HUDEP-2 (cell line): ENCODE data around the gene PLCG1.

Experiments used
- DNase-seq, 76 experiments: peaks; one replicate each; lab custom pipeline; 2025; ENCODE audit not compliant: unreplicated experiment in 76 of 76; lab: John Stamatoyannopoulos, UW

PLCG1 gene

DNA sequence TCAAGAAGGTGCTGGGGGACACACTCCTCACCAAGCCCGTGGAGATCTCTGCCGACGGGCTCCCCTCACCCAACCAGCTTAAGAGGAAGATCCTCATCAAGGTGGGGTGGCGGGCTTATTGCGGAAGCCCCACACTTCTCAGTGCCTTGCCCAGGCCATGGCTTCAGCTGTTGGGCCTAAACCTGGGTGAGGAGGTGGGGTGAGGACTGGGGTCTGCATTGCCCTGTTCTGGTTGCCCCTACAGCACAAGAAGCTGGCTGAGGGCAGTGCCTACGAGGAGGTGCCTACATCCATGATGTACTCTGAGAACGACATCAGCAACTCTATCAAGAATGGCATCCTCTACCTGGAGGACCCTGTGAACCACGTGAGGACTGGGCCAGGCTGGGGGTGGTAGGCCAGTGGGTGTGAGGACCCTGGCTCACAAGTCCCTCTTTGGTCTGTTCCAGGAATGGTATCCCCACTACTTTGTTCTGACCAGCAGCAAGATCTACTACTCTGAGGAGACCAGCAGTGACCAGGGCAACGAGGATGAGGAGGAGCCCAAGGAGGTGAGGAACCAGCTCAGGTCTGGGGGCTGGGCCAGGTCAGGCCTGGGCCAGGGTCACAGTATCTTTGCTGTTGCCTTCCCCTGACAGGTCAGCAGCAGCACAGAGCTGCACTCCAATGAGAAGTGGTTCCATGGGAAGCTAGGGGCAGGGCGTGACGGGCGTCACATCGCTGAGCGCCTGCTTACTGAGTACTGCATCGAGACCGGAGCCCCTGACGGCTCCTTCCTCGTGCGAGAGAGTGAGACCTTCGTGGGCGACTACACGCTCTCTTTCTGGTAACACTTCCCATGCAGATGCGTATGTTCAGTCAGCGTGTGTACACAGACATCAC, 27.9 kb downstream of the PLCG1 start:
- DNase-seq = no peak

DNA sequence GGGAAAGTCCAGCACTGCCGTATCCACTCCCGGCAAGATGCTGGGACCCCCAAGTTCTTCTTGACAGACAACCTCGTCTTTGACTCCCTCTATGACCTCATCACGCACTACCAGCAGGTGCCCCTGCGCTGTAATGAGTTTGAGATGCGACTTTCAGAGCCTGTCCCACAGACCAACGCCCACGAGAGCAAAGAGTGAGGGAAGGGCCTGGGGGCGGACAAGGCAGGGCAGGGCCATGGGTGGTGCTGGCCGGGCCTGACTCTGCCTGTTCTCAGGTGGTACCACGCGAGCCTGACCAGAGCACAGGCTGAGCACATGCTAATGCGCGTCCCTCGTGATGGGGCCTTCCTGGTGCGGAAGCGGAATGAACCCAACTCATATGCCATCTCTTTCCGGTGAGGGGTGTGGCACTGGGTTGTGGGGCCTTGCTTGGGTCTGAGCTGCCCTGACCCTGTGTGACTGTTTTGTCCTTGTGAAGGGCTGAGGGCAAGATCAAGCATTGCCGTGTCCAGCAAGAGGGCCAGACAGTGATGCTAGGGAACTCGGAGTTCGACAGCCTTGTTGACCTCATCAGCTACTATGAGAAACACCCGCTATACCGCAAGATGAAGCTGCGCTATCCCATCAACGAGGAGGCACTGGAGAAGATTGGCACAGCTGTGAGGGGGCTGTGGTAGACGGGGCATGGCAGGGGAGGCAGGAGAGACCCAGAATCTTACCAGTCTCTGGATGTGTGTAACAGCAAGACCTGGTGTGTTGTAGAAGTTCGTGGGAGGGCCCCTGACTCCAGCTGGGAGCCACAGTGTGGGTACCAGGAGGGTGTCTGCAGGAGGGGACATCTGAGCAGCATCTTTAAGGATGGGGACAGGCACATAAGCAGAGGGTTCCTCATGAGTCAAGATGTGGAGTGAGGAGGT, 29.1 kb downstream of the PLCG1 start:
- DNase-seq = no peak

GRCh38 chr20:41167118-41167470, 29.8 kb downstream of the PLCG1 start:
- DNase-seq = no peak

DNA sequence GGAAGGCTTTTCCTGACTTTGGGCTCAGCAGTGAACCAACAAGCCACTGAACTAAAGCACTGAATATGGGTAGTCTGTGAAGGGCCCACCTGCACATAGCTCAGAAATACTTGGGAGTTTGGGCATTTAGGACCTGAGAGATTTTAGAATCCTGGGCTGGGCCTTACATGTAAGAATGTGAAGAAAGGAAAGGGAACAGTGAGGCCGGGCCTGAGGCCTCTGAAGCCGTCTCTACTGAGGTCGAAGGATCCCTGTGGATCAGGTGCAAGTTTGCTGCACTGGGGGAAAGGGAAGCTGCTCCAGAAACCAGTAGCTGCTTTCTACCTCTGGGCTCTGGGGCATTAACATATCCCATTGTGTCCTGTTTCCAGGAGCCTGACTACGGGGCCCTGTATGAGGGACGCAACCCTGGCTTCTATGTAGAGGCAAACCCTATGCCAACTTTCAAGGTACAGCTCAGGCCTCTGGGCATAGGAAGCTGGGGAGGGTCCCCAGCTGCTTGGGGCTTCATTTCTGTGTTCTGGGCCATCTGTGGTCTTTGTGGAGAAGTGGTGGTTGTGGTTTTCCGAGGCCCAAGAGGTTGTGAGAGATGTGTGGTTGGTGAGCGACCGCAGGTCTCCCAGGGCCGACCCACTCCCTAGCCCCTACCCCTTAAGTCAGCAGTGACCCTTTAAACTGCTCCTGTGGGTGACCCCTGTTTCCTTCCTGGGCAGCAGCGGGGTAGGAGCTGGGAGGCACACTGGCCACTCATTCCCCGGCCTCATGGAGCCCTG, 30.3 kb downstream of the PLCG1 start:
- DNase-seq = no peak

- no peak for DNase-seq
Measured at GRCh38 chr20:41168281-41169161, 31.2 kb downstream of the PLCG1 start.

- DNase-seq = no peak
Measured at GRCh38 chr20:41169162-41169690, 31.9 kb downstream of the PLCG1 start.

DNA sequence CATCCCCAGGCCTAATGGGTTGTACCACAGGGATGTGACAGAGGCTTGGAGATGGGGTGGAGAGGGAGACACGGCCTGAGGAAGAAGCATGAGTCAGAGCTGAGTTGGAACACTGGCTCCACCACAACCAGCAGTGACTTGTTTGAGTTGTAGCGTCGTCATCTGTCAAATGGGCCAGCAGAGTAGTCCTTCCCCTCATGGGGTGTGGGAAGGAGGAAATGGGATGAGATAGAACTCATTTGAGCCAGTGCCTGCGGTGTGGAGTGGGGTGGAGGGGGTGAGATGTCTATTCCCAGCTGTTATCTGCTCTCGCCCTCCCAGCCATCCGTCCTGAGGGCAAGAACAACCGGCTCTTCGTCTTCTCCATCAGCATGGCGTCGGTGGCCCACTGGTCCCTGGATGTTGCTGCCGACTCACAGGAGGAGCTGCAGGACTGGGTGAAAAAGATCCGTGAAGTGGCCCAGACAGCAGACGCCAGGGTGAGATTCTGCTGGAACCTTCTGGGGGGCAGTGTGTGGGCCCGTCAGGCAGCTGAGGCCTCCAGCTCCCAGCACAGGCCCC, 32.5 kb downstream of the PLCG1 start:
- no peak for DNase-seq

- no peak for DNase-seq
Measured at GRCh38 chr20:41170386-41171105, 33.2 kb downstream of the PLCG1 start.

DNA sequence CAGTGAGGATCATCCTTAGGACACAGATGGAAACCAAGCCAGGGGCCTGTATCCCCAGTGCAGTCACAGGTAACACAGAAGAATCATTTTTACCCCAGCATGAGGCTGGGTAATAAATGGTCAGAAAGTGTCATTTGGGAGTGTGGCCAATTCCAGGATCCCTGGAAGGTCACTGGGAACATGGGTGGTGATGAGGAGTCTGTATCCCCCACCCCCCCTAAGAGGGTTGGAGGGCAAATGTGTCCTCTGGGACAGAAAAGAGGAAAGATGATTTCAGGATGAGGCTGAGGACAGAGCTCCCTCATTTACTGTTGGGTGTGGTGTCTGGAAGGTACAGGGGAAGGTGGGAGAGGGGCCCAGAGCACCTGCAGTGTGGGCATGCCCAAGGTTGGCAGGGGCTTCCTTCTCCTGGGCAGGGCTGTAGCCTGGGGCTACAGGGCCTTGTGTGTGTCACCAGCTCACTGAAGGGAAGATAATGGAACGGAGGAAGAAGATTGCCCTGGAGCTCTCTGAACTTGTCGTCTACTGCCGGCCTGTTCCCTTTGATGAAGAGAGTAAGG, 34.5 kb downstream of the PLCG1 start:
- DNase-seq = no peak

- no peak for DNase-seq
Measured at GRCh38 chr20:41172296-41173140, 35.2 kb downstream of the PLCG1 start.

DNA sequence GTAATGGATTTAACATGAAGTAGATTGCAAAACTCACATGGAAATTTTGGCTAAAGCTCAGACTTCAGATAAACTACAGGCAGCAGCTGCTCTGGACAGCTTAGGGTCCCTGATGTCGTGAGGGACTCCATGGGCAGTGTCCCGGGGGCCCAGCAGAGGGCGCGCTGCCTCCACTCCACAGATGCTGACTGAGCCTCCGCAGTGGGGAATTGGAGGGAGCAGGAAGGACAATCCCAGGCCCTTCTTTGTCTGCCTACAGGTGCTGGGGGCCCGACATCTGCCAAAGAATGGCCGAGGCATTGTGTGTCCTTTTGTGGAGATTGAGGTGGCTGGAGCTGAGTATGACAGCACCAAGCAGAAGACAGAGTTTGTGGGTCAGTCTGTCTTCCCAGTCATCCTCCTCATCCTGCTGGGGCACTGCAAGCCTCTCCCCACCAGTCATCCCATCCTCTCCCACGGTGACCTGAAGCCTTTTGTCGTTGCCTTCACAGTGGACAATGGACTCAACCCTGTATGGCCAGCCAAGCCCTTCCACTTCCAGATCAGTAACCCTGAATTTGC, 35.9 kb downstream of the PLCG1 start:
- DNase-seq = peak in 62 of 76 experiments; percentile 2 to 79 (median 48)

- no peak for DNase-seq
Measured at GRCh38 chr20:41173791-41174341, 36.5 kb downstream of the PLCG1 start.

GRCh38 chr20:41174373-41174772, 37.0 kb downstream of the PLCG1 start:
- DNase-seq = no peak

GRCh38 chr20:41174782-41175181, 37.4 kb downstream of the PLCG1 start:
- DNase-seq = no peak

DNA sequence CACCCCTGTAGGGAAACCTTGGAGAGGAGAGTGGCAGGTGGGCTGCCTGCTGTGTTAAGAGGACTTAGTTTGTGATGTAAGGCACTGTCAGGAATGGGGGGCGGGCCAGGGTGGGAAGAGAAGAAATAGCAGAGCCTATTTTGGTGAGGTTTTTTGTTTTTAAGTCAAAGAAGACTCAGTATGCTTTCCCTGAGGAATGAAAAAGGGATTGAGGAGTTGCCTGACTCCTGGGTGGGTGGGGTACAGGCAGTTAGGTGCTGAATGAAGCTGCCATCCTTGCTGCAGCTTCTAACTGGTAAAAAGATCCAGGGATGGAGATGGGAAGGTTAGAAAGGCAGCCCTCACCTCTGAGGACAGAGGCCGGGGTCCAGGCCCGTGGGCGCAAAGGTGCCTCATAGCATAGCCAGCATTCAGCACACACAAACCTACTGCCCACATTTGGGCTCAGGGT, 37.9 kb downstream of the PLCG1 start:
- DNase-seq = no peak

GRCh38 chr20:41175727-41176330, 38.5 kb downstream of the PLCG1 start:
- DNase-seq = no peak
